ENCODE results near the gene LDHAL6A. TPM values are rescaled to one million over a fixed set of nuclear protein-coding genes. Genes with fewer than 3 reads are reported as not detected.

The LDHAL6A gene
- total and polyA plus RNA-seq, 2 of the 13 experiments (the other 11 are each of a cell fraction or from before 2014, with no cell fraction given), result not detected

- TF ChIP-seq GRHL1 (CRISPR knock-in tag; conservative IDR thresholded peaks at IDR 0.05), result no peak
- TF ChIP-seq XBP1 (CRISPR knock-in tag; IDR thresholded peaks at IDR 0.05), result no peak
- 0 out of 2 replicates have a peak, but pooled peaks have one; percentile 21 for TF ChIP-seq ZNF558 (CRISPR knock-in tag; IDR thresholded peaks at IDR 0.05; ENCODE audit: borderline replicate concordance)
- TF ChIP-seq CEBPG (CRISPR knock-in tag; IDR thresholded peaks at IDR 0.05), result 0 out of 2 replicates have a peak, but pooled peaks have one; percentile 3
- peak; percentile 6; the same call in 1 of the 2 replicates for TF ChIP-seq ZSCAN5A (CRISPR knock-in tag; IDR thresholded peaks at IDR 0.05; ENCODE audit: borderline replicate concordance)
- TF ChIP-seq PHF21A (CRISPR knock-in tag; IDR thresholded peaks at IDR 0.05), result no peak
- peak; percentile 47 for TF ChIP-seq ZEB1 (IDR thresholded peaks at IDR 0.05; ENCODE audit: insufficient replicate concordance, low read depth)
These were observed 70.5 kb downstream of the LDHAL6A start (continued) for GRCh38 chr11:18526130-18526520.

GRCh38 chr11:18526521-18527296 lies 71.1 kb downstream of the LDHAL6A start, which contains the start of gene TSG101:
Gene TSG101 (minus strand): TSS chr11:18526942. CDS start chr11:18526816, 126 bp downstream.
- WGBS (ENCODE audit: low lambda C conversion rate), result 0% methylated on average over 12 of the region's 57 CpGs
- peak within 1 kb of the TSS; percentile 95 for H3K9ac ChIP-seq (ENCODE audit: insufficient read depth, low read depth, low read length)
- peak; percentile 97 for ATAC-seq
- H3K9me3 ChIP-seq (ENCODE audit: low read length), result no peaks in the 10 kb centered on the region
- H3K4me3 ChIP-seq (replicated peaks in 1 of 3; ENCODE audit: insufficient read depth in 1 of 3, low read depth in 2 of 3, low read length in 3 of 3), result peak within 1 kb of the TSS; percentile 84 to 88 (median 85)
- H3K27me3 ChIP-seq (ENCODE audit: control insufficient read depth in 1 of 2, insufficient read depth in 2 of 2, low read length in 2 of 2), result no peaks in the 10 kb centered on the region; a peak in 1 of 5 replicates
- peaks cover 40% of the 10 kb centered on the region for H3K4me1 ChIP-seq (ENCODE audit: insufficient read depth, low read length)
- BruUV-seq (replicated peaks), result no TSS peak
- intact Hi-C loops (cut with micrococcal nuclease; ENCODE audit: unreplicated experiment) (loop anchor here (1.0 to 10.0 kb wide), 3 partner anchors 62 to 132 kb away; partner anchors contain the start of genes LDHA, SPTY2D1 and UEVLD), in situ Hi-C loops (cut with HindIII; ENCODE audit: extremely low pct_ligation_motif_present, low pct_unique_long_range_greater_than_20kb) (no loop called here)
- H2AFZ ChIP-seq (ENCODE audit: low read length), result peak within 1 kb of the TSS; percentile 61
- H4K20me1 ChIP-seq (ENCODE audit: insufficient read depth, low read length), result 0 out of 2 replicates have a peak, but pooled peaks cover 2% of the 10 kb centered on the region
- peak; percentile 94 for DNase-seq (ENCODE audit: low spot score)
- 0 out of 5 replicates have a peak, but pooled peaks cover 0 to 1% of the 10 kb centered on the region in 2 experiments for H3K36me3 ChIP-seq (replicated peaks in 1 of 2; ENCODE audit: control insufficient read depth in 1 of 2, insufficient read depth in 2 of 2, low read length in 2 of 2)
- no peak for FAIRE-seq
- peak within 1 kb of the TSS; percentile 93 for H3K27ac ChIP-seq (ENCODE audit: extremely low read length, insufficient read depth, low read length)
- ChIA-PET POLR2A (interaction anchor here (0.6 to 2.8 kb wide), 24 partner anchors 9 to 526 kb away, joined by 3 to 31 read pairs (median 3); partner anchors contain the start of genes HPS5, LDHA, SPTY2D1 and UEVLD), CTCF (ENCODE audit: low intra/inter-chr PET ratio, low total read pairs) (no interaction called here)
- H3K4me2 ChIP-seq (ENCODE audit: low read depth, low read length), result peak within 1 kb of the TSS; percentile 72
- peaks cover 38% of the 10 kb centered on the region for H3K79me2 ChIP-seq (ENCODE audit: insufficient read depth, low read length)
- TF ChIP-seq SOX6 (IDR thresholded peaks at IDR 0.05) (no peak), SOX6 (CRISPR knock-in tag; IDR thresholded peaks at IDR 0.05) (peak; percentile 86), ZSCAN9 (CRISPR knock-in tag; IDR thresholded peaks at IDR 0.05; ENCODE audit: borderline replicate concordance) (no peak; the same call in 1 of the 2 replicates), ZNF883 (CRISPR knock-in tag; IDR thresholded peaks at IDR 0.05; ENCODE audit: not compliant biosample characterization) (peak; percentile 90), FOSL2 (CRISPR knock-in tag; IDR thresholded peaks at IDR 0.05) (peak; percentile 44), RFX5 (IDR thresholded peaks at IDR 0.05; ENCODE audit: low read depth, low read length) (no peak; the same call in 1 of the 2 replicates), ZNF567 (CRISPR knock-in tag; IDR thresholded peaks at IDR 0.05; ENCODE audit: borderline replicate concordance) (peak; percentile 86; the same call in 1 of the 2 replicates), AFF4 (CRISPR knock-in tag; IDR thresholded peaks at IDR 0.05) (no peak)

Data from HepG2 (cell line).